Measurements from ENCODE around the gene AKAP12.

AKAP12 gene

DNA sequence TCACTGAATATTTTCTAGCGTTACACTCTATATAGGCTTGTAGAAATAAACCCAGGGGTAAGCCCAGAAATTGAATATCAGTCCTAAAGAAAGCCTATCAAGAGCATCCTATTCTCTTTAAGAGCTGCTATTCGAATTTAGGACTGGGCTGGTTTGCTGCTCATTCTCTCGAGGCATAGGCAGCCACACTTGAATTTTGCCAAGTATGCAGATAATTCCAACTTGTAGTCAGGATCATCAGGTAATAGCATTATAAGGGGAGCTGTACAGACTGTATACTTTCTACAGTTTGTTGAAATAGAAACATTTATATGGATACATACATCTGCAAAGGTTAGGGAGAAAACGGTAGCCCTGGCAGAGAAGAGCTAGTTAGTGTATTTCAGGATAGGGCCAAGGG is 153.6 kb downstream of the AKAP12 start:
- no peak for TF ChIP-seq SIN3A (IDR thresholded peaks at IDR 0.05; ENCODE audit: borderline replicate concordance, insufficient read depth, low read length)

DNA sequence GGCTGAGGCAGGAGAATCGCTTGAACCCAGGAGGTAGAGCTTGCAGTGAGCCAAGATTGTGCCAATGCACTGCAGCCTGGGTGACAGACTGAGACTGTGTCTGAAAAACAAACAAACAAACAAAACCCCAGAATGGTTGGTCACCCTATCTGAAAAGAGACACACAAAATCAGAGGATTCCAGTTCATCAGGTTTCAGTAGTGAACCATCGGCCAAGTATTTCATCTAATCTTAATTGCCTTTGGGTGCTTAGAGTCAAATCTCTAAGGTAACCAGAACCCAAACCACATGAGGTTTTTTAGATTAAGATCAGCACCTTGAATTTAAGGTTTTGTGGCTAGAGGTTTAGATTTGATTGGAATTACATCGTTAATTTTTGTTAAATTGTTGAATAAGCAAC is 159.9 kb downstream of the AKAP12 start:
- no peak for TF ChIP-seq REST (IDR thresholded peaks at IDR 0.05; ENCODE audit: insufficient read depth in 1 of 2, low read depth in 2 of 2, low read length in 2 of 2)
- no peak for TF ChIP-seq FOXP2 (optimal IDR thresholded peaks at IDR 0.05; ENCODE audit: borderline replicate concordance, extremely low read depth, extremely low read length, insufficient read depth)
- TF ChIP-seq TAF1 (IDR thresholded peaks at IDR 0.05; ENCODE audit: borderline replicate concordance, insufficient read depth, low read length), result no peak
- TF ChIP-seq POLR2AphosphoS5 (IDR thresholded peaks at IDR 0.05; ENCODE audit: low read depth, low read length), result no peak
- TF ChIP-seq SIN3A (IDR thresholded peaks at IDR 0.05; ENCODE audit: borderline replicate concordance, insufficient read depth, low read length), result no peak

DNA sequence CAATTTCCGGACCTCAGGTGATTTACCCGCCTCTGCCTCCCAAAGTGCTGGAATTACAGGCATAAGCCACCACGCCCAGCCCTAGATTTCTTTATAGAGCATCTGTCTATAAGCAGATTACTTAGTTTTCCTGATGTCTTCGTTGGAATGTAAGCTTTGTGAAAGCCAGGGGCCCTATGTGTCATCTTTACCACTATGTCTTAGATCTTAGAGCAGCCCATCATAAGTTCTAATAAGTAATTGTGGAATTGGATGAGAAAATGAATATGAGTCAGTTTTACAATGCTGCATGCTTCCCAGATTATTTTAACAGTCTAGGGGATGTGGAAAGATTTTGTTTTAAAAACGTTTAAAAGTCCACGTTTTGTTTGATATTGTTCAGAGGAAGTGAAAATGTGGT is 160.7 kb downstream of the AKAP12 start:
- no peak for TF ChIP-seq POLR2AphosphoS5 (IDR thresholded peaks at IDR 0.05; ENCODE audit: low read depth, low read length)
- TF ChIP-seq SIN3A (IDR thresholded peaks at IDR 0.05; ENCODE audit: borderline replicate concordance, insufficient read depth, low read length), result no peak
- TF ChIP-seq REST (IDR thresholded peaks at IDR 0.05; ENCODE audit: insufficient read depth in 1 of 2, low read depth in 2 of 2, low read length in 2 of 2), result no peak
- TF ChIP-seq TAF1 (IDR thresholded peaks at IDR 0.05; ENCODE audit: borderline replicate concordance, insufficient read depth, low read length), result no peak
- TF ChIP-seq FOXP2 (optimal IDR thresholded peaks at IDR 0.05; ENCODE audit: borderline replicate concordance, extremely low read depth, extremely low read length, insufficient read depth), result no peak

GRCh38 chr6:151402228-151402627 is 162.5 kb downstream of the AKAP12 start:
- TF ChIP-seq FOXP2 (optimal IDR thresholded peaks at IDR 0.05; ENCODE audit: borderline replicate concordance, extremely low read depth, extremely low read length, insufficient read depth) (no peak), POLR2AphosphoS5 (IDR thresholded peaks at IDR 0.05; ENCODE audit: low read depth, low read length) (no peak), REST (IDR thresholded peaks at IDR 0.05; ENCODE audit: insufficient read depth in 1 of 2, low read depth in 2 of 2, low read length in 2 of 2) (no peak), SIN3A (IDR thresholded peaks at IDR 0.05; ENCODE audit: borderline replicate concordance, insufficient read depth, low read length) (no peak), TAF1 (IDR thresholded peaks at IDR 0.05; ENCODE audit: borderline replicate concordance, insufficient read depth, low read length) (no peak)

DNA sequence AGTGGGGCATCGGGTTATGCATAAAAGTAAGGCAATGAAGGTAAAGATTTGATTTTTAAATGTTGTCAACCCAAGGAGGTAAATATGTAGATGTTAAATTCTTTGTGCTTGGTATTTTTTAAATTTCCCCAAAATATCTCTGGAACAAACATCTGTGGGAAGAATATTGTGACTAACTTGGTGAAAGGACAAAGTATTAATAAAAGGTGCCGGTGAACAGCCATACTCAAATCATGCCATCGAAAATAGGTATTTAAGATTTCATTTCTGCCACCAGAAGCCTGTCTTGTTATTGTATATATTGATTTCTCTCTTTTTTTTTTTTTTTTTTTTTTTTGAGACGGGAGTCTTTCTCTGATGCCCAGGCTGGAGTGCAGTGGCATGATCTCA is 164.1 kb downstream of the AKAP12 start:
- no peak for TF ChIP-seq POLR2AphosphoS5 (IDR thresholded peaks at IDR 0.05; ENCODE audit: low read depth, low read length)
- TF ChIP-seq FOXP2 (optimal IDR thresholded peaks at IDR 0.05; ENCODE audit: borderline replicate concordance, extremely low read depth, extremely low read length, insufficient read depth), result no peak
- no peak for TF ChIP-seq REST (IDR thresholded peaks at IDR 0.05; ENCODE audit: insufficient read depth in 1 of 2, low read depth in 2 of 2, low read length in 2 of 2)
- no peak for TF ChIP-seq TAF1 (IDR thresholded peaks at IDR 0.05; ENCODE audit: borderline replicate concordance, insufficient read depth, low read length)
- TF ChIP-seq SIN3A (IDR thresholded peaks at IDR 0.05; ENCODE audit: borderline replicate concordance, insufficient read depth, low read length), result no peak

Data from PFSK-1 (cell line).